ENCODE results near the gene EIF2B5. TPM values are rescaled to one million over a fixed set of nuclear protein-coding genes. Genes with fewer than 3 reads are reported as not detected.

EIF2B5 gene
- total and polyA plus RNA-seq, 2 of the 13 experiments (the other 11 are each of a cell fraction or from before 2014, with no cell fraction given) = 38.4 to 60.2 TPM

GRCh38 chr3:184185461-184186183, 50.5 kb downstream of the EIF2B5 start (continued):
- TF ChIP-seq ZNF609 (CRISPR knock-in tag; IDR thresholded peaks at IDR 0.05; ENCODE audit: borderline replicate concordance) (no peak), ATF4 (CRISPR knock-in tag; IDR thresholded peaks at IDR 0.05) (no peak), ZNF569 (CRISPR knock-in tag; IDR thresholded peaks at IDR 0.05; ENCODE audit: borderline replicate concordance) (no peak), ARID5B (CRISPR knock-in tag; IDR thresholded peaks at IDR 0.05) (peak; percentile 48; the same call in 1 of the 2 replicates), ZNF468 (CRISPR knock-in tag; IDR thresholded peaks at IDR 0.05) (no peak), EP300 (IDR thresholded peaks at IDR 0.05; ENCODE audit: low read depth in 2 of 2, low read length in 2 of 2) (0 out of 4 replicates have a peak, but pooled peaks of 1 of the 2 experiments have one; percentile 17), EP300 (CRISPR knock-in tag; IDR thresholded peaks at IDR 0.05; ENCODE audit: borderline replicate concordance) (peak; percentile 36; the same call in 1 of the 2 replicates), ZNF446 (CRISPR knock-in tag; IDR thresholded peaks at IDR 0.05) (no peak), GATAD1 (CRISPR knock-in tag; IDR thresholded peaks at IDR 0.05) (no peak), NFYB (CRISPR knock-in tag; IDR thresholded peaks at IDR 0.05) (no peak), TFDP2 (CRISPR knock-in tag; IDR thresholded peaks at IDR 0.05) (peak; percentile 71), ZNF235 (CRISPR knock-in tag; IDR thresholded peaks at IDR 0.05; ENCODE audit: borderline replicate concordance) (0 out of 2 replicates have a peak, but pooled peaks have one; percentile 19)
